CMK (cell line): ENCODE data around the gene CLEC16A.

Experiments used
- DNase-seq: peaks from one replicate; pipeline ENCODE4 v3.0.0-alpha.2; 2010; ENCODE audit warnings: low read depth

CLEC16A gene

DNA sequence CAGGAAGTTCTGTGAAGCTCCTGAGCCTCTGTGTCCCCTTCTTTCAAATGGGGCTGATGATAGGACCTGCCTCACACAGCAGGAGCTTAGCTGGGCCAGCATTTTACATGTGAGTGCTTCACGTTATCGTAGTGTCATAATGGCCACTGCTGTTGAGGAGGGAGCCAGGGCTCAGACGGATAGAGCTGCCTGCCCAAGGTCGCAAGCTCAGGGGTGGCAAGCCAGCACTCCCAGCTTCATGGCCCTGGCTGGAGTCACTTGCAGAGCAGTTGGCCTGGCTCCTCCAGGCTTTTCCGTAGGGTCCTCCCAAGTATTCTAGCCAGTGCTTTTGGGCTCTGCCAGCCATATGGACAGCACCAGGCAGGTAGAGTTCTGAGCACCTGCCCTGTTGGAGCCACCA lies 196.5 kb downstream of the CLEC16A start:
- no peak for DNase-seq

- no peak for DNase-seq
Measured at GRCh38 chr16:11141409-11142260, 197.3 kb downstream of the CLEC16A start.

GRCh38 chr16:11142261-11142630 lies 197.9 kb downstream of the CLEC16A start:
- DNase-seq: no peak

DNA sequence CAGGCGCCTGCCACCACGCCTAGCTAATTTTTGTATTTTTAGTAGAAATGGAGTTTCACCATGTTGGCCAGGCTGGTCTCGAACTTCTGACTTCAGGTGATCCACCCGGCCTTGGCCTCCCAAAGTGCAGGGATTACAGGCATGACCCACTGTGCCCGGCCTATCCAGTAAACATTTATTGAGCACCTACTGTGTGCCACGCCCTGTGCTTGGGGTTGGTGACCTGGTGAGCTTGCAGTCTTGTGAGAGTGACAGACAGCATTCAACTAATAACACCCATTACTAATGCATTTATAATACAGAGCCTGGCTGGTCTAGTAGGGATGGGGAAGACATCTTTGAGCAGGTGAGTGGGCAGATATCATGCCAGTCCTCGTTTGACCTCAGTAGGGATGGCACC lies 198.6 kb downstream of the CLEC16A start:
- DNase-seq: no peak

DNA sequence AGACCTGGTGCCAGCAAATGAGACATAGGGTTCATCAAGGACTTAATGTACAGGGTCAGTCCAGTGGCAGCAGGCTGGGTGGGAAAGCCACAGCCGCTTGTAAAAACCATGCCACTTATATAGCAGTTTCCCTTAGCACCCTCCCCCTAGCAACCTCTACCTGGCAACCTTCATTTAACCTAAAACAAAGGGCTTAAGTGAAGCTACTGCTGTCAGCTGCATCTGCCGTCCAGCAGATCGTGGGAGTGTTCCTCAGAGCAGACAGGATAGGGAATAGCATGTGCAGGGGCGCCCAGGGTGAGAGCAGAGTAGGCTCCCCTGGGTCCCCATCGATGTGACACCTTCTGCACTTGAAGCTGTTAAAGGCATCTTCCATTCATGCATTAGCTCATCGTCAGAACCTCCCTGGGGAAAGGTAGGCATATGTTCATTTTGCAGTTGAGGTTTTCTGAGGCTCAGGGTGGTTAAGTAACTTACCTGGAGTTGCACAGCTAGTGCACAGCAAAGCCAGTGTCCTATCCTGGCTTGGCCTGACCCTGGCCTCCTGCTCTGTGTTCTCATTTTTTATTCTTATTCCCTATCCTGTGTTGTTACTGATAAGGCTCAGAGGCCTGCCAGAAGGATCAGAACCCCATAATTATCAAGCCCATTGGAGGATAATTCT lies 199.1 kb downstream of the CLEC16A start:
- DNase-seq: no peak

DNA sequence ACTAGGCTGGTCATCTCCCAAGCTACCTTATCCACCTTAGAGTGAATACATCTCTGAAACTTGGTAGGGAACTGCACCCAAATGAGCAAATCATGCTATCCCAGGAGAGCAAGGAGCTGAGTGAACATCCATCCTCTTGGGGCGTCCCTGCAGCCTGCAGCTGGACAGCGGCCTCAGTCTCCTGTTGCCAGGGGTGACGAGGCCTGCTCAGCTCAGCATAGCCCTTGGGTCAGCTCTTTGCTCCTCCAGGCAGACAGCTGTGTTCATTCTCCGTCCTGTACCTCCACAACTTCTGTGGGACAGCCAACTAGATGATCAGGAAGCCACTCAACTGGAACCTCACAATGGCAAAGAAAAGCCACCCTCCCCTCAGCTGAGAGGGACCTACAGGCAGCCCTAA lies 199.8 kb downstream of the CLEC16A start:
- DNase-seq: no peak

GRCh38 chr16:11145173-11145818 lies 200.9 kb downstream of the CLEC16A start:
- DNase-seq: no peak

- no peak for DNase-seq
Measured at GRCh38 chr16:11145819-11146211, 201.5 kb downstream of the CLEC16A start.

GRCh38 chr16:11147033-11147753 lies 202.8 kb downstream of the CLEC16A start:
- no peak for DNase-seq

GRCh38 chr16:11147754-11148444 lies 203.5 kb downstream of the CLEC16A start:
- no peak for DNase-seq

GRCh38 chr16:11149011-11149616 lies 204.8 kb downstream of the CLEC16A start:
- no peak for DNase-seq

GRCh38 chr16:11150190-11150589 lies 205.8 kb downstream of the CLEC16A start:
- no peak for DNase-seq

DNA sequence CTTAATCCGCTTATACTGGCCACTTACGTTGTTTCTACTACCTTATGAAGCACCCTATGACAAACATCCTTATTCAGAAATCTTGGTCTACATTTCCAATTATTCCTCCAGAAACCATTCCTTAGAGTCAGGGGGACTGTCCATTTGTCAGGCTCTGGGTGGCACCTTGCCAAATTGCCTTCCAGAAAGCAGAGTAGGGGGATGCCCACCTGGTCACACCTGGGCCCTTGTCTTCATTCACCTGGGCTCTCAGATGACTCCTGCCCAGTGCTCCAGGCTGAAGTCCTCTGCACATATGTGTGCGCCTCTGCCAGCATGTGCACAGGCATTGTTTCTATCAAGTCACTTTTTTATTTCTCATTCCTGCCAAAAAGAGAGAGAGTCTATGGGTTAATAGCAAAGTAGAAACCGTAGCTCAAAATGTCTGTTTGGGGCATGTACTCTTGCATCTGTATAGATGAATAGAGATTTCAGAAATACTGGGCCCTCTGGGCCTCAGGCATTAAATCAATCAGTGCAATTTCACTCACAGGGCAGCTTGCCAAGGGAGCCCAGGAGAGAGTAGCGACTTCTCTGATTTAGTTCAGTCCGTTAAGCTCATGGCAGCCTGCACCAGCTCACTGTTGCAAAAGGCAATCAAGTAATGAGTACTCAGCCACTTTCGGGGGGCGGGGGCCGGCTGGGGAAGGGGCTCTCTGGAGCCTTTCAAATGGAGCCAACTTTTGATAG lies 207.0 kb downstream of the CLEC16A start:
- no peak for DNase-seq

GRCh38 chr16:11151885-11152629 lies 207.7 kb downstream of the CLEC16A start:
- no peak for DNase-seq

DNA sequence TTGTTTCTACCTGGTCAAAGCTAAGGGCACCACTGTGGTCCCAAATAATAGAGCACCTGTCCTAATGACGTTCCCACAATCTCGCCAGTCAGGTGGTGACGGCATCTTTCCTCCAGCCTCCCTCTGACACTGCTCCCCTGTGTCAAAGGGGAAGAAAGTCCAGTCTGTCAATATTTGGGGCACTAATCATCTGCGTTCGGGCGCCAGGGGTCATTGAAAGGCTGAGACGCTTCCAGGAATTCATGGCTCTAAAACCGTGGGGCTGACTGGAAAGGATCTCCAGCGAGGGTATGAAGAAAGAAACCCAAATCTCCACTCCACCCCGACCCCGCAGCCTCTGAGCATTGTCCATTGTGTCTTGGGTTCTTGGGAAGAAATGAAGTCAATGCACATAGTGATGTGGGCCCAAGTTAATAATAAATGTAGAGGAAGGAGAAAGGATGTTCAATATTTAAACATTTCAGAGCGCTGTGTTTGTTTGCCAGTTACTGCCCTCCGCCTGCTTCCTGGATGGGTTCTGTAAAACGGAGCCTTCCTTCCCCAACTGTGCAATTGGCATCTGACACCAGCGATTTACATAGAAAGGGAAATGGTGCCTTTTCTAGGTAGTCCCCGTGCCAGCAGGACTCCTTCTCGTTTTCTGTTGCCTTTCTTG lies 208.4 kb downstream of the CLEC16A start:
- no peak for DNase-seq

GRCh38 chr16:11155284-11155806 lies 211.0 kb downstream of the CLEC16A start:
- DNase-seq: no peak

GRCh38 chr16:11156401-11156800 lies 212.0 kb downstream of the CLEC16A start:
- no peak for DNase-seq

DNA sequence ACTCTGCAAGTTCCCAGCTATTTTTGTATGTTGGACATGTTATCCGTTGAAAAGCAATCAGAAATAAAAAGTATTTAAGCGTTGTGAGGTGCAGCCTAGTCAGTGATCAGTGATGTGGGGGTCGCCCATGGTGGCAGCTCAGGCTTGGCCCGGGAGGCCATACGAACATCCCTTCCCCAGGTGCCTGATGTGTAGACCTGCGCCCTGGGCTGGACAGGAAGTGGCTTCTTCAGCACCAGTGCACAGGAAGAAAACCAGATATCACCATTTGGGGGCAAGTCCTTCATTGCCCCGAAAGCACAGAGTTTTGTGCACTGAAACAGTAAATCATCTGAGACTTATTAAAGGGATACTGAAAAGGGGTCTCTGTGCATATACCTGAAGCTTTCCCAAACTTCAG lies 212.8 kb downstream of the CLEC16A start:
- no peak for DNase-seq

DNA sequence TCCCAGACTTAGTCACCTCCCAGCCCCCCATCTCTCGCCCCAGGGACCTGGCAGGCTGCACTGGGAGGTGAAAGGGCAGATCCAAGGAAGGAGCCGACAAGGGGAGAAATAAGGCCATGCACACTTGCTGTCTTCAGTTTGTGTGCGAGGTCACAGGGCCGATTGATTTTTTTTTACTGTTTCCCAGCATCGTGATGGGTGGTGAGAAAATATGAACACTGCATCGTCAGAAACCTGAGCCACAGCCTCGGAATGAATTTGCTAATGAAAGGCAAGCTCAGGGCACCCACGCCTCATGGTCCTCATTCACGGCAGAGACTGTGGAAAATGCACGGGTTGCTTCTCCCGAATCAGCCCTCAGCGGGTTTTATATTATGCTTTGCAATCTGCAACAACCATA lies 213.7 kb downstream of the CLEC16A start:
- DNase-seq: no peak
